Lower leg skin (tissue), 4 donors: ENCODE data around the gene TAF11L10. TPM values are rescaled to one million over a fixed set of nuclear protein-coding genes. Genes with fewer than 3 reads are reported as not detected.
"Not testable (repeated sequence)": the region's sequence is repeated elsewhere in the genome, so short reads cannot be mapped to it uniquely, and the experiment has no call there.

Source experiments
- DNase-seq, 2 donors: peaks; one replicate each; pipeline ENCODE4 v3.0.0-alpha.2; 2019; ENCODE audit warnings: low spot score in 2 of 2
- H3K4me3 ChIP-seq: fragments of 200-600 bp; sonication (generic); 2 replicates; pipeline ENCODE4 v1.5.1; 2017; ENCODE audit warnings: mild to moderate bottlenecking, low read depth; ENCODE audit not compliant: poor library complexity, severe bottlenecking
- CTCF ChIP-seq, 3 donors: fragments of 450-650 bp; IDR thresholded peaks; one replicate each; pipeline ENCODE4 v1.5.1; 2016; ENCODE audit warnings: antibody characterized with exemption in 3 of 3, mild to moderate bottlenecking in 3 of 3, moderate library complexity in 2 of 3
- POLR2A ChIP-seq, 2 donors: fragments of 450-650 bp; IDR thresholded peaks; one replicate each; pipeline ENCODE4 v1.6.1; 2016 to 2017; ENCODE audit warnings: antibody characterized with exemption in 2 of 2, mild to moderate bottlenecking in 1 of 2, moderate library complexity in 1 of 2
- WGBS, 2 donors: methylation state at CpG; one replicate each; pipeline ENCODE4 v1.1.5; 2018; 5-methylcytosine and 5-hydroxymethylcytosine counted together
- intact Hi-C: fragments of 100-400 bp; cut with DNase I; formaldehyde crosslinking; loops from one replicate; pipeline ENCODE4 v1.15.0; 2023; ENCODE audit warnings: low total_unique reads
- total RNA-seq, 4 donors: library from RNA; depleted of rRNA; stranded (reverse); fragments of >200 nt; gene quantifications; one replicate each; pipeline ENCODE4 v1.1.0, GENCODE V29; 2016

TAF11L10 gene
- not detected for total RNA-seq

GRCh38 chr5:17597728-17598127 is at the start of gene TAF11L10:
TSS of gene TAF11L10 (minus strand) at chr5:17597828.
- DNase-seq, intact Hi-C loops, H3K4me3 ChIP-seq: not testable (repeated sequence)
- no CpG with 5 or more reads among the region's 15 CpGs for WGBS, 2 donors

- H3K4me3 ChIP-seq: no peak within 1 kb of the TSS
- DNase-seq: no peak
- TF ChIP-seq POLR2A (IDR thresholded peaks at IDR 0.05) (no peak), CTCF (IDR thresholded peaks at IDR 0.05) (no peak)
- WGBS, 2 donors: 70 to 75% methylated on average over 5 of the region's 5 CpGs
- intact Hi-C loops: no loop called here
Observed at GRCh38 chr5:17634160-17634559, 36.5 kb upstream of the TAF11L10 start, which contains the start of gene TAF11L14. TSS of gene TAF11L14 (plus strand) at chr5:17634460.

GRCh38 chr5:17631788-17632187 is 34.2 kb upstream of the TAF11L10 start, which contains the start of gene TAF11L13:
TSS of gene TAF11L13 (plus strand) at chr5:17632088.
- intact Hi-C loops, H3K4me3 ChIP-seq, DNase-seq: not testable (repeated sequence)
- 92 to 100% methylated on average over 5 to 12 of the region's 12 CpGs for WGBS, 2 donors

- 92 to 98% methylated on average over 7 to 8 of the region's 11 CpGs for WGBS, 2 donors
Observed at GRCh38 chr5:17625686-17626085, 28.1 kb upstream of the TAF11L10 start.

GRCh38 chr5:17620627-17621026 is 23.0 kb upstream of the TAF11L10 start:
- no peak overlapping the region for H3K4me3 ChIP-seq
- TF ChIP-seq POLR2A (IDR thresholded peaks at IDR 0.05) (no peak), CTCF (IDR thresholded peaks at IDR 0.05) (no peak)
- intact Hi-C loops: no loop called here
- WGBS, 2 donors: 80 to 87% methylated on average over 5 to 15 of the region's 17 CpGs
- DNase-seq: no peak

More at GRCh38 chr5:17625686-17626085, 28.1 kb upstream of the TAF11L10 start:
- no peak for TF ChIP-seq POLR2A (IDR thresholded peaks at IDR 0.05)
- no peak for TF ChIP-seq CTCF (IDR thresholded peaks at IDR 0.05)
- H3K4me3 ChIP-seq: no peak overlapping the region
- DNase-seq: no peak
- intact Hi-C loops: no loop called here

- TF ChIP-seq POLR2A (IDR thresholded peaks at IDR 0.05) (no peak), CTCF (IDR thresholded peaks at IDR 0.05) (no peak)
- intact Hi-C loops: no loop called here
- no peak overlapping the region for H3K4me3 ChIP-seq
- WGBS, 2 donors: 57 to 60% methylated on average over 3 of the region's 3 CpGs
- DNase-seq: no peak
Observed at GRCh38 chr5:17619354-17619753, 21.7 kb upstream of the TAF11L10 start.

- intact Hi-C loops: no loop called here
- no peak for TF ChIP-seq POLR2A (IDR thresholded peaks at IDR 0.05)
- no peak for DNase-seq
- WGBS, 2 donors: 91 to 95% methylated on average over 15 to 17 of the region's 17 CpGs
- no peak overlapping the region for H3K4me3 ChIP-seq
Observed at GRCh38 chr5:17614872-17615605, 17.4 kb upstream of the TAF11L10 start.

GRCh38 chr5:17610092-17610491 is 12.5 kb upstream of the TAF11L10 start, which contains the start of gene TAF11L12:
TSS of gene TAF11L12 (plus strand) at chr5:17610392.
- H3K4me3 ChIP-seq, DNase-seq, intact Hi-C loops: not testable (repeated sequence)
- 66 to 67% methylated on average over 2 of the region's 2 CpGs for WGBS, 2 donors

GRCh38 chr5:17607461-17607860 is 9.8 kb upstream of the TAF11L10 start:
- WGBS, 2 donors: 82 to 92% methylated on average over 4 of the region's 4 CpGs
- H3K4me3 ChIP-seq, DNase-seq, intact Hi-C loops: not testable (repeated sequence)
